ENCODE measurements around the gene GRIA3.

DNA sequence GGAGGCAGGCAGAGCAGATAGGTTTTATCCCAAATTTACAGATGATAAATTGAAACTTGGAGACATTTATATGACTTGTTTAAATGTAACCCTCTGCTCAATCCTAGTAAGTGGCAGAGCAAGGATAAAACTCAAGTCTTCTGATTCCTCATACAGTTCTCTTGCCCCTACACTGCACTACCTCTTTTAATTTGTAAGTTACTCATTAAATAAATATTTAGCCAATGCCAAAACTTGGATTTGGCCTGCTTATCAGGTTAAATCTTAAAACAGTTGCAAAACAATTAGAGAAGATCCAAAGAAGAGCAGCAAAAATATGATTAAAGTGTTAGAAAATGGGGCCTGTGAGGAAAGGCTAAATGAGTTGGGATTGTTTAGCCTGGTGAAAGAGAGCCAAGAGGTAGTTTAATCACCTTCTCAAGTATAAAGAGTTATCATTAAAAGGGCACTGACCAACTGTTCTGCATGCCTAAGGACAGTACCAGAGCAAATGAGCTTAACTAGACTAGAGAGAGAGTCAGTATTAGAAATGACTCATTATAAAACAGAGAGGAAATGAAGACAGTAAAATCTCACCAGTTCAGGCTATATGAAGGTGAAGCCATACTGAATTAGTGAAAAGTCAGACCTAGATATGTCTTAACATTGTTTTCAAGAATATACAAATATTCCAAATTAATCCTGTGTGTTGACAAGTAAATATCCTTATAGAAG lies 146.3 kb downstream of the GRIA3 start:
- TF ChIP-seq GATA2 (IDR thresholded peaks at IDR 0.05; ENCODE audit: low read depth, low read length), result no peak
- TF ChIP-seq GATA3 (IDR thresholded peaks at IDR 0.05; ENCODE audit: low read depth, low read length), result no peak

Data from SH-SY5Y (cell line).